Activated CD4-positive, alpha-beta T cell treated with anti-CD3 and anti-CD28 coated beads, Interleukin-2, amount 50 U/mL, for 4 hours (primary cell): ENCODE measurements around the gene FAM72A.
"Not testable (repeated sequence)": the region's sequence is repeated elsewhere in the genome, so short reads cannot be mapped to it uniquely, and the experiment has no call there.

Source experiments
- DNase-seq, 2 experiments: peaks; one replicate each; pipeline ENCODE4 v3.0.0-alpha.2; 2020

The FAM72A gene

GRCh38 chr1:206210802-206211201 is 8.2 kb upstream of the FAM72A start:
- DNase-seq, result not testable (repeated sequence)

- not testable (repeated sequence) for DNase-seq
These were observed 2.9 kb upstream of the FAM72A start for GRCh38 chr1:206205569-206205968.

GRCh38 chr1:206204871-206205270 is 2.2 kb upstream of the FAM72A start:
- not testable (repeated sequence) for DNase-seq

GRCh38 chr1:206204159-206204511 is 1.5 kb upstream of the FAM72A start:
- DNase-seq, result not testable (repeated sequence)

- DNase-seq, result peak; percentile 17 to 26
These were observed 922 bp upstream of the FAM72A start, which contains the start of gene SRGAP2 for GRCh38 chr1:206203364-206204158. Gene SRGAP2, plus strand, starts transcription at chr1:206203541. Its CDS starts 2,430 bp downstream, at chr1:206205971.

- not testable (repeated sequence) for DNase-seq
These were observed 5.8 kb downstream of the FAM72A start for GRCh38 chr1:206196748-206197424.

- not testable (repeated sequence) for DNase-seq
These were observed 7.5 kb downstream of the FAM72A start for GRCh38 chr1:206195182-206195581.

- not testable (repeated sequence) for DNase-seq
These were observed 15.8 kb downstream of the FAM72A start for GRCh38 chr1:206186826-206187225.

GRCh38 chr1:206185778-206186177 is 16.9 kb downstream of the FAM72A start:
- DNase-seq, result not testable (repeated sequence)

- DNase-seq, result not testable (repeated sequence)
These were observed 18.9 kb downstream of the FAM72A start for GRCh38 chr1:206183788-206184187.

- not testable (repeated sequence) for DNase-seq
These were observed 20.0 kb downstream of the FAM72A start for GRCh38 chr1:206182368-206183317.

GRCh38 chr1:206179666-206180065 is 23.0 kb downstream of the FAM72A start:
- DNase-seq, result not testable (repeated sequence)

GRCh38 chr1:206178061-206178989 is 24.3 kb downstream of the FAM72A start:
- not testable (repeated sequence) for DNase-seq

GRCh38 chr1:206176114-206176502 is 26.5 kb downstream of the FAM72A start:
- not testable (repeated sequence) for DNase-seq

- not testable (repeated sequence) for DNase-seq
These were observed 27.1 kb downstream of the FAM72A start for GRCh38 chr1:206175459-206176113.

- DNase-seq, result not testable (repeated sequence)
These were observed 28.3 kb downstream of the FAM72A start for GRCh38 chr1:206174182-206174868.

GRCh38 chr1:206173110-206173719 is 29.4 kb downstream of the FAM72A start:
- DNase-seq, result not testable (repeated sequence)

- not testable (repeated sequence) for DNase-seq
These were observed 32.8 kb downstream of the FAM72A start for GRCh38 chr1:206169794-206170193.

GRCh38 chr1:206167350-206168029 is 35.1 kb downstream of the FAM72A start:
- not testable (repeated sequence) for DNase-seq
